ENCODE measurements around the gene ESR2. TPM values are rescaled to one million over a fixed set of nuclear protein-coding genes. Genes with fewer than 3 reads are reported as not detected.
A peak's percentile ranks its signal among the peaks of the same experiment; 100 is the strongest.
"Not testable (repeated sequence)": the region's sequence is repeated elsewhere in the genome, so short reads cannot be mapped to it uniquely, and the experiment has no call there.

ESR2 gene
- total RNA-seq, 1 experiment from 2014 or later, result 87.8 TPM

DNA sequence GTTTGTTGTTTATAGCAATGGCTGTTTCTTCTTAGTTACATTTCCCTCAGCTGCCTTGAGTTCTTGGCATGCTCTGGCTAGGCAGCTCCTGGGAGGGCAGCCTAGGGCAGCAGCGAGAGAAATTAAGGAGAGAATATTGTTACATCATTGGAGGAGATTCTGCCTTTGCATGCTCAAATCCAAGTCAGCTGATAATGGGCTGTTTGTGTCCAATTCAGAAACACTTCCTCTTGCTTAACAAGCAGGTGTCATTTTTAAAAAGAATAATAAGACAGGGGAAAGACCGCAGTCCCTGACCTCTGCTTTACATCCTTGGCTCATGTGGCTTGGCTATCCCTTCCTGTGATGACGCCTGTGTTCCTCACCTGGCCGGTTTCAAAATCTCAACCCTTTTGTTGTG, 76.9 kb downstream of the ESR2 start:
- Histone ChIP-seq H3K9me3 (ENCODE audit: low read length) (no peaks in the 10 kb centered on the region), H3K36me3 (ENCODE audit: insufficient read depth, low read length) (peaks cover 54% of the 10 kb centered on the region; the same call in 1 of the 2 replicates), H3K4me1 (ENCODE audit: low read length) (peaks cover 100% of the 10 kb centered on the region), H3K79me2 (ENCODE audit: low read length) (peaks cover 90% of the 10 kb centered on the region), H2AFZ (ENCODE audit: low read length) (no peak overlapping the region), H3K27me3 (ENCODE audit: low read length) (no peaks in the 10 kb centered on the region), H4K20me1 (ENCODE audit: insufficient read depth, low read depth, low read length) (no peaks in the 10 kb centered on the region), H3K4me2 (ENCODE audit: low read depth, low read length, poor library complexity, severe bottlenecking) (peak overlapping the region; percentile 73), H3K27ac (ENCODE audit: low read length) (peak overlapping the region; percentile 97), H3K9me2 (replicated peaks; ENCODE audit: insufficient read depth, low read length) (no peaks in the 10 kb centered on the region), H3K9ac (ENCODE audit: low read length) (peak overlapping the region; percentile 67), H3K4me3 (ENCODE audit: low read length) (peak overlapping the region; percentile 56)
- peak; percentile 84 for DNase-seq

DNA sequence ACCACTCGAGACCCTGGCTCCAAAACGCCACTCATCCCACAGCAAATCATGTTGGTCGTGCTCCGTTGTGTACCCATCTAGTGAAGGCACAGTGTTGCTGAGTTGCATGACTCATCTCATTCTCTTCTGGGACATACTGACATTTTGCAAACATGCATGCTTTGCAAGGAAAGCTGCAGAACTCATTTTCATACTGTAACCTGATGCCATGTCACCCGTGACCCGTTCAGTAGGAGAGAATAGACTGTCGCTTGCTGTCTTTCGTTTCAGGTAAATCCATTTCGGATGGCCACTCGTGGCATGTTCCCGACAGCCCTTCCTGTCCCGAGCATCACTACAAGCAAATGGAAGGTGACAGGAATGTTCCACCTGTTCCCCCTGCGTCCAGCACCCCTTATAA, 78.2 kb downstream of the ESR2 start:
- Histone ChIP-seq H3K4me2 (ENCODE audit: low read depth, low read length, poor library complexity, severe bottlenecking) (peak overlapping the region; percentile 73), H3K9me2 (replicated peaks; ENCODE audit: insufficient read depth, low read length) (no peaks in the 10 kb centered on the region)
- peak; percentile 96 for DNase-seq

DNA sequence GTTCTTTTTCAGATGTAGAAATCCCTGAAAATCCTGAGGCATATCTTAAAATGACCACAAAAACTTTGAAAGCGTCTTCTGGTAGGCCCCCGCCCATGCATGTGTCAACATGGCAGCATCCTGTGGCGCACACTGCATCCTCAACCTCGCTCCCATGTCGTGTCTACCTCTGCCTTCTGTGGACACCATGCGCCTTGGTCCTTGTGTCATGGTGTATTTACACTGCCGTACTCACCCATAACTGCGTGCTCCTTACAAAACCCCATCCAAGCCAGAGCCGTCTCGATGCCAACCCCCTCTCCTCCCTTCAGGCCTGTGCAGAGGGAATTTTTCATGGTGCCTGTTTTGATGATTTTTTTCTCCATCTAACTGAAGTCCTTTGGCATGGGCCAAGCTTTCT, 78.9 kb downstream of the ESR2 start:
- Histone ChIP-seq H3K27ac (ENCODE audit: low read length) (peak overlapping the region; percentile 97), H3K4me2 (ENCODE audit: low read depth, low read length, poor library complexity, severe bottlenecking) (peak overlapping the region; percentile 73), H3K79me2 (ENCODE audit: low read length) (peaks cover 89% of the 10 kb centered on the region), H2AFZ (ENCODE audit: low read length) (no peak overlapping the region), H3K4me3 (ENCODE audit: low read length) (peak overlapping the region; percentile 56), H3K9me3 (ENCODE audit: low read length) (no peaks in the 10 kb centered on the region), H3K4me1 (ENCODE audit: low read length) (peaks cover 100% of the 10 kb centered on the region), H3K27me3 (ENCODE audit: low read length) (no peaks in the 10 kb centered on the region), H3K9ac (ENCODE audit: low read length) (peak overlapping the region; percentile 67), H3K36me3 (ENCODE audit: insufficient read depth, low read length) (peaks cover 49% of the 10 kb centered on the region; the same call in 1 of the 2 replicates), H4K20me1 (ENCODE audit: insufficient read depth, low read depth, low read length) (no peaks in the 10 kb centered on the region), H3K9me2 (replicated peaks; ENCODE audit: insufficient read depth, low read length) (no peaks in the 10 kb centered on the region)
- no peak for DNase-seq

More for the DNA sequence above, 78.2 kb downstream of the ESR2 start:
- no peaks in the 10 kb centered on the region for H3K9me3 ChIP-seq (ENCODE audit: low read length)
- H3K36me3 ChIP-seq (ENCODE audit: insufficient read depth, low read length), result peaks cover 52% of the 10 kb centered on the region; the same call in 1 of the 2 replicates
- peak overlapping the region; percentile 67 for H3K9ac ChIP-seq (ENCODE audit: low read length)
- peaks cover 100% of the 10 kb centered on the region for H3K4me1 ChIP-seq (ENCODE audit: low read length)
- no peaks in the 10 kb centered on the region for H3K27me3 ChIP-seq (ENCODE audit: low read length)
- peaks cover 90% of the 10 kb centered on the region for H3K79me2 ChIP-seq (ENCODE audit: low read length)
- H3K4me3 ChIP-seq (ENCODE audit: low read length), result peak overlapping the region; percentile 56
- H4K20me1 ChIP-seq (ENCODE audit: insufficient read depth, low read depth, low read length), result no peaks in the 10 kb centered on the region
- H2AFZ ChIP-seq (ENCODE audit: low read length), result no peak overlapping the region
- peak overlapping the region; percentile 97 for H3K27ac ChIP-seq (ENCODE audit: low read length)

DNA sequence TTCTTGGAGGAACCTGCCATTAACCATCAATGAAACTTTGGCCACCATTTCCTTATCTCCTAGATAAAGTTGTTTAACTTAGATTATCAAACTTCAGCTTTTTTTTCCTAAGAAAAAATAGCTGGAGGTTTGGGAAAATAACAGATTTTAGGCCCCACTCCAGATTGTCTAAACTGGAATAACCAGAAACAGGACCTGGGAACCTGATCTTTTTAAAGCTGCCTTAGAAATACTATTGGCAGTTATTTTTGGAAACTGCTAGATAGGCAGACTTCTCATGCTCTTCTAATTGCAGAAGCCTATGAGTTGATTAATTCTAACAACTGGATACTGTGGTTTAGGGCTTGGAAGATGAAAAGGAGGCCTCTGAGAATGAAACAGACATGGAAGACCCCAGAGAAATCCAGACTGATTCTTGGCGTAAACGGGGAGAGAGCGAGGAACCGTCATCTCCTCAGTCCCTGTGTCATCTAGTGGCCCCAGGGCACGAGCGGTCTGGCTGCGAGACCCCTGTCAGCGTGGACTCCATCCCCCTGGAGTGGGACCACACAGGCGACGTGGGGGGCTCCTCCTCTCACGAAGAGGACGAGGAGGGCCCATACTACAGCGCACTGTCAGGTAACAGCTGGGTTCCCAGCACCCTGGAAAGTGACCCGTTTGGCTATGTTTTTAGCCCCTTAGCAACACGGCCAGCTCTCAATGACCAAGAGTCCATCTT, 80.2 kb downstream of the ESR2 start:
- no peaks in the 10 kb centered on the region for H3K9me3 ChIP-seq (ENCODE audit: low read length)
- peaks cover 42% of the 10 kb centered on the region; the same call in 1 of the 2 replicates for H3K36me3 ChIP-seq (ENCODE audit: insufficient read depth, low read length)
- H3K27ac ChIP-seq (ENCODE audit: low read length), result peak overlapping the region; percentile 97
- no peaks in the 10 kb centered on the region for H4K20me1 ChIP-seq (ENCODE audit: insufficient read depth, low read depth, low read length)
- H3K9ac ChIP-seq (ENCODE audit: low read length), result peak overlapping the region; percentile 67; the same call in 1 of the 2 replicates
- no peaks in the 10 kb centered on the region for H3K9me2 ChIP-seq (replicated peaks; ENCODE audit: insufficient read depth, low read length)
- peaks cover 90% of the 10 kb centered on the region for H3K79me2 ChIP-seq (ENCODE audit: low read length)
- peaks cover 100% of the 10 kb centered on the region for H3K4me1 ChIP-seq (ENCODE audit: low read length)
- H3K4me3 ChIP-seq (ENCODE audit: low read length), result no peak overlapping the region; the same call in 1 of the 2 replicates
- DNase-seq, result no peak
- no peak overlapping the region for H2AFZ ChIP-seq (ENCODE audit: low read length)
- H3K4me2 ChIP-seq (ENCODE audit: low read depth, low read length, poor library complexity, severe bottlenecking), result peak overlapping the region; percentile 73
- H3K27me3 ChIP-seq (ENCODE audit: low read length), result no peaks in the 10 kb centered on the region

DNA sequence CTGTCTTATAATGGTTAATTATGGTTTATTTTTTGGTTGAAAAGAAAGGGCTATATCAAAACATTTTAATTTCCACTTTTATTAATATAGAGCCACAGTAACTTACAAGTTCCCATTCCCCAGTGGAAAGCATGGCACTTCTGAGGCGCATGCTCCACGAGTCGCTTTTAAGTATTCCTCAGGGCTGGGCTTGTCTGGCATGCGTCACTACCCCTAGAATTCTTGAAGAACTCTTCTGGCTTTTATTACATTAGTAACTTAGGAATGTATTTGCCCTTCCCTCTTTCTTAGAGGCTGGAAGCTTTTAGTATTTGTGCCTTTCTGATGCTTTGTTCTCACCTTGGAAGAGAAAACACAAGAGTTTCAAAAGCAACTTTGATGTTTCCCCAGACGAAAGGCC, 81.1 kb downstream of the ESR2 start:
- no peak for DNase-seq
- H2AFZ ChIP-seq (ENCODE audit: low read length), result no peak overlapping the region
- no peak overlapping the region for H3K9ac ChIP-seq (ENCODE audit: low read length)
- H3K4me1 ChIP-seq (ENCODE audit: low read length), result peaks cover 100% of the 10 kb centered on the region
- no peaks in the 10 kb centered on the region for H4K20me1 ChIP-seq (ENCODE audit: insufficient read depth, low read depth, low read length)
- no peak overlapping the region for H3K4me3 ChIP-seq (ENCODE audit: low read length)
- peak overlapping the region; percentile 97 for H3K27ac ChIP-seq (ENCODE audit: low read length)
- peaks cover 48% of the 10 kb centered on the region; the same call in 1 of the 2 replicates for H3K36me3 ChIP-seq (ENCODE audit: insufficient read depth, low read length)
- peaks cover 91% of the 10 kb centered on the region for H3K79me2 ChIP-seq (ENCODE audit: low read length)
- H3K27me3 ChIP-seq (ENCODE audit: low read length), result no peaks in the 10 kb centered on the region
- no peak overlapping the region for H3K4me2 ChIP-seq (ENCODE audit: low read depth, low read length, poor library complexity, severe bottlenecking)
- no peaks in the 10 kb centered on the region for H3K9me3 ChIP-seq (ENCODE audit: low read length)
- no peaks in the 10 kb centered on the region for H3K9me2 ChIP-seq (replicated peaks; ENCODE audit: insufficient read depth, low read length)

DNA sequence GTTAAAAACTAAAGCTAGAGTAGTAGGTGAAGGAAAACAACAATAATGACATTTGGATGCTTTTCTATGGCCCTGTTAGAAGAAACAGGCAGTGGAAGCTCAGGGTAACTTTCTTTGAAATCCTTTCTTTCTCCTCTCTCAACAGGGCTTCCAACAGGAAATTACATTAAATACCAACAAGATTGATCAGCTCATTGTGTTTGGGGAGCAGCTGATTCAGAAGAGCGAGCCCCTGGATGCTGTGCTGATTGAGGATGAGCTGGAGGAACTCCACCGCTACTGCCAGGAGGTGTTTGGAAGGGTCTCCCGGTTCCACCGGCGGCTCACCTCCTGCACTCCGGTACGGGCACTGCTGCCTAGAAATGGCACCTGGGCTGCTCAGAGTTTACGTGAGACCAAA, 81.5 kb downstream of the ESR2 start:
- peaks cover 100% of the 10 kb centered on the region for H3K4me1 ChIP-seq (ENCODE audit: low read length)
- no peak overlapping the region for H2AFZ ChIP-seq (ENCODE audit: low read length)
- H3K9ac ChIP-seq (ENCODE audit: low read length), result no peak overlapping the region
- no peaks in the 10 kb centered on the region for H3K9me2 ChIP-seq (replicated peaks; ENCODE audit: insufficient read depth, low read length)
- no peaks in the 10 kb centered on the region for H4K20me1 ChIP-seq (ENCODE audit: insufficient read depth, low read depth, low read length)
- no peak for DNase-seq
- H3K4me3 ChIP-seq (ENCODE audit: low read length), result no peak overlapping the region
- H3K36me3 ChIP-seq (ENCODE audit: insufficient read depth, low read length), result peaks cover 44% of the 10 kb centered on the region; the same call in 1 of the 2 replicates
- H3K79me2 ChIP-seq (ENCODE audit: low read length), result peaks cover 91% of the 10 kb centered on the region
- H3K4me2 ChIP-seq (ENCODE audit: low read depth, low read length, poor library complexity, severe bottlenecking), result no peak overlapping the region
- H3K27ac ChIP-seq (ENCODE audit: low read length), result peak overlapping the region; percentile 97
- no peaks in the 10 kb centered on the region for H3K9me3 ChIP-seq (ENCODE audit: low read length)
- no peaks in the 10 kb centered on the region for H3K27me3 ChIP-seq (ENCODE audit: low read length)

DNA sequence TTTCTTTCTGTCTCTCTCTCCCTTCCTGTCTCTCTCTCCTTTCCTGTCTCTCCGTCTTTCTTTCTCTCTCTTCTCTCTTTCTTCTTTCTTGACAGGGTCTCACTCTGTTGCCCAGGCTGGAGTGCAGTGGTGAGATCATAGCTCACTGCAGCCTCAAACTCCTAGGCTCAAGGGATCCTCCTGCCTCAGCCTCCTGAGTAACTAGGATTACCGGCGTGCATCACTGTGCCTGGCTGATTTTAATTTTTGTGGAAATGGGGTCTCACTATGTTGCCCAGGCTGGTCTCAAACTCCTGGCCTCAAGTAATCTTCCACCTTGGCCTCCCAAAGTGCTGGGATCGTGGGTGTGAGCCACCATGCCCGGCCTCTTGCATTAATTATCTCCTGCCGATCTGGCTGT, 83.3 kb downstream of the ESR2 start:
- not testable (repeated sequence) for H4K20me1 ChIP-seq (ENCODE audit: insufficient read depth, low read depth, low read length); H3K27me3 ChIP-seq (ENCODE audit: low read length); H3K9me3 ChIP-seq (ENCODE audit: low read length); H3K9me2 ChIP-seq (replicated peaks; ENCODE audit: insufficient read depth, low read length); DNase-seq; H3K9ac ChIP-seq (ENCODE audit: low read length); H3K4me2 ChIP-seq (ENCODE audit: low read depth, low read length, poor library complexity, severe bottlenecking); H2AFZ ChIP-seq (ENCODE audit: low read length); H3K4me3 ChIP-seq (ENCODE audit: low read length)
- peak overlapping the region; percentile 97 for H3K27ac ChIP-seq (ENCODE audit: low read length)
- peaks cover 89% of the 10 kb centered on the region for H3K79me2 ChIP-seq (ENCODE audit: low read length)
- peaks cover 100% of the 10 kb centered on the region for H3K4me1 ChIP-seq (ENCODE audit: low read length)
- H3K36me3 ChIP-seq (ENCODE audit: insufficient read depth, low read length), result peaks cover 43% of the 10 kb centered on the region; the same call in 1 of the 2 replicates

DNA sequence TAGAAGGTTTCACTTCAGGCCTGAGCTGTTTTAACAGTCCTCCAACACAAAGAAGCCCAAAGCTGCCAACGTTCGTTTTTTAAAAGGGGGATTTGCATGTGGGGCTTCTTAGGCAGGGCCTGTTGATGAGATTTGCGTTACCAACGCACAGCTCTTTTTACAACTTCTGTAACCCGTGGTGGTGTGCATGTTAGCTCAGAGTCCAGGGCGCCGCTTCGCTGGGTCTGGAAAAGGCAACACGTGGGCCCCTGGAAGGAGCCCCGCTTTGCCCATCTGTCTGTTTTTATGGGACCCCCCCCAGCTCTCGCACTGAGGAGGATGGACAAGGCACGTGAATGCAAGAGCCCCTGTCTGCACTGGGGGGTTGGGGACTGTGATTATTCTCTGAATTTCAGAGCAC, 84.0 kb downstream of the ESR2 start:
- Histone ChIP-seq H3K27me3 (ENCODE audit: low read length) (no peaks in the 10 kb centered on the region), H3K36me3 (ENCODE audit: insufficient read depth, low read length) (peaks cover 37% of the 10 kb centered on the region; the same call in 1 of the 2 replicates), H3K4me1 (ENCODE audit: low read length) (peaks cover 100% of the 10 kb centered on the region), H3K27ac (ENCODE audit: low read length) (peak overlapping the region; percentile 97), H2AFZ (ENCODE audit: low read length) (no peak overlapping the region), H3K9ac (ENCODE audit: low read length) (peak overlapping the region; percentile 2; the same call in 1 of the 2 replicates), H3K9me3 (ENCODE audit: low read length) (no peaks in the 10 kb centered on the region), H3K9me2 (replicated peaks; ENCODE audit: insufficient read depth, low read length) (no peaks in the 10 kb centered on the region), H3K4me2 (ENCODE audit: low read depth, low read length, poor library complexity, severe bottlenecking) (no peak overlapping the region), H4K20me1 (ENCODE audit: insufficient read depth, low read depth, low read length) (no peaks in the 10 kb centered on the region), H3K79me2 (ENCODE audit: low read length) (peaks cover 82% of the 10 kb centered on the region), H3K4me3 (ENCODE audit: low read length) (no peak overlapping the region)
- DNase-seq, result no peak

Data from Karpas-422 (cell line).